ENCODE data around the gene PLSCR2.

DNA sequence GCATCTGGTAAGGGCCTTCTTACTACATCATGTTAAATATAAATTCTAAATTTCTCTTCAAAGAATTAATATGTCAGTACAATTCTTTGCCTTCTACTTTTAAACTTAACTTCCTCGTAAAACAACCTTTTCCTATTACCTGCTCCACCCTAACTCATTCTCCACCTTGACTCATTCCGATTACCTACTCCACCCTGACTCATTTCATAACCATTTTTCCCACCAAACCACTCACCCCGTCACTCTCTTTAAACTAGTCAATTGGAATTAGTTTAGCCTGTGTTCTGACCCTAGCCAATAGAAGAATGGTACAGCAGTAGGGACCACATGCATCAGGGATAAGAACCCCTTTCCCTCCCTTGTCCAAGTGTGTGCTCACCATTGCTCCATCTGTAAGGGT, 65.6 kb downstream of the PLSCR2 start:
- TF ChIP-seq, protein P1, sequence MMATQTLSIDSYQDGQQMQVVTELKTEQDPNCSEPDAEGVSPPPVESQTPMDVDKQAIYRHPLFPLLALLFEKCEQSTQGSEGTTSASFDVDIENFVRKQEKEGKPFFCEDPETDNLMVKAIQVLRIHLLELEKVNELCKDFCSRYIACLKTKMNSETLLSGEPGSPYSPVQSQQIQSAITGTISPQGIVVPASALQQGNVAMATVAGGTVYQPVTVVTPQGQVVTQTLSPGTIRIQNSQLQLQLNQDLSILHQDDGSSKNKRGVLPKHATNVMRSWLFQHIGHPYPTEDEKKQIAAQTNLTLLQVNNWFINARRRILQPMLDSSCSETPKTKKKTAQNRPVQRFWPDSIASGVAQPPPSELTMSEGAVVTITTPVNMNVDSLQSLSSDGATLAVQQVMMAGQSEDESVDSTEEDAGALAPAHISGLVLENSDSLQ (IDR thresholded peaks at IDR 0.05), result no peak
- TF ChIP-seq SP1 (IDR thresholded peaks at IDR 0.05) (no peak), BHLHE40 (IDR thresholded peaks at IDR 0.05; ENCODE audit: borderline replicate concordance) (no peak), TARDBP (IDR thresholded peaks at IDR 0.05) (no peak), ELF4 (IDR thresholded peaks at IDR 0.05) (no peak), ZNF384 (IDR thresholded peaks at IDR 0.05) (no peak), SUZ12 (IDR thresholded peaks at IDR 0.05) (no peak), FOXA1 (IDR thresholded peaks at IDR 0.05) (no peak), ARNT (IDR thresholded peaks at IDR 0.05) (no peak), FOXM1 (IDR thresholded peaks at IDR 0.05; ENCODE audit: borderline replicate concordance) (no peak)
